GM19023 (cell line): ENCODE results near the gene SFTPB.
"Not testable (repeated sequence)": the region's sequence is repeated elsewhere in the genome, so short reads cannot be mapped to it uniquely, and the experiment has no call there.

ENCODE experiments used
- ATAC-seq: cut with Tn5 transposase; IDR thresholded peaks from one replicate; pipeline ENCODE4 v1.9.1; 2021; ENCODE audit warnings: mild to moderate bottlenecking, moderate library complexity; ENCODE audit not compliant: unreplicated experiment

The SFTPB gene

DNA sequence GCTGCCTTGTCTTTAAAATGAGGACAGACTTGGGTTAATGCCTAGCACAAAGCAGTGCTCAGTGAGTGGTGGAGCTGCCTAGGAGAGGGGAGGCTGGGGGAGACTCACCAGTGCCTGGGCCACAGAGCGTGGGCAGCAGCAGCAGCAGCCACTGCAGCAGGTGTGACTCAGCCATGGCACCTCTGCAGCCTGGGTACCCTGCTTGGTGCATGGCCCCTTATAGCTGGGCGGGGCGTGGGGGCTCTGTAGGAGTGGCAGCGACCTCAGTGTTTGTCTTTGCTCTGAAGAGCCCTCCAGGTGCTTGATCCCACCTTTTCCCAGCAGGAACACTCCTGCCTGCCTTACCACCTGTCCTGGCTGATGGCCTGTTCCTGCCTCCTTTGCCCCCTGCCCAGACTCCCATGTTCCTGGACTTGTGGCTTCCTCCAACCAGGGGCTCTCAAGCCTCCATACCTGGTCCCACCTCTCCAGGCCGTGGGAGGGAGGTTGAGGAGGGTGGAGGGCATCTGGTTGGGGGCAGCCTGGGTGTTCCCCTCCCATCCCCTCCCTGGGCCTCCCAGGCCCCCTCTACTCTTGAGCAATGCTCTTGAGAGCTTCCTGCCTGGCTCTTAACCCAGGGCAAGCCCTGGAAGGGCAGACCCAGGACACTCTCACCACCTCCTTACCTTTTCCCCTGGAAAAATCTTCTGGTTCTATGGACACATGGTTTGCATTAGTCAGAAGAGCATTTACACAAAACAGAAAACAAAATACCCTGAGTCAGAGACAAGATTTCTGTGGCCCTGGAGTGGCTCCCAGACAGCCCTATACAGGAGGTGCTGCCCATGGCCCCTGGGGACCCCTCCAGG is at the start of gene SFTPB:
Gene SFTPB (minus strand): TSS at position 191 of the 848 bp plus-strand sequence. CDS start 16 bp downstream, at position 175.
- no peak for ATAC-seq

DNA sequence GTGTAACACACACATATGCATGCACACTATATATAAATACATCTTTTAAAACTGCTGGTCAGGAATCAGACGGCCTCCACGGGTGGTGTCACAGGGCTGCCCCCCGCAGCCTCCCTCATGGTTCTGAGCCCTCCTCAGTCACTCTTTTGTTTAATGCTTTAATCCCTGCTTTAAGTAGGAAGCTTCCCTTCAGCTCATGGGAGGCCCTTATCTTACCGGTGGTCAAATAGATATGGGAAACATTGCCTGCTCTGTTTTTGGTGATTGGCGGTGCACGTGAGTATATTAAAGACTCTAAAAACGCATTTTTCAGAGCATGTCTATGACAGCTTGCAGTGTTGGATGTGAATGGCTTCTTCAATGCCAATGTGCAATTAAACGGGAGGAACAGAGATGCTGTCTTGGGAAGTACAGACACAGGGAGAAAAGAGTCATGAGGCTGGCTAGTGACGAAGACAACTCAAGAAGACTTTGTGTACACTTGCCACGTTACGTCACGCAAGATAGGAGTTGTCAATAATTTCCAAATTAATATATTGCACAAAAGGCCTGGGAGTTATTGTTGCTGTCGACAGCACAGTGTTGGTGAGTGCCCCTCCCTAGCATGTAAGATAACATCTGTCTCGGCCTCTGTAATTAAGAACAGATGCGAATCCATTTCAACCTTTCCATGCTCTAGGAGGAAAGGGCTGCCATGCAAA is 49.5 kb upstream of the SFTPB start:
- no peak for ATAC-seq

GRCh38 chr2:85716346-85716914 is 48.4 kb upstream of the SFTPB start:
- ATAC-seq: no peak

- ATAC-seq: no peak
Observed at GRCh38 chr2:85714841-85715240, 46.8 kb upstream of the SFTPB start.

GRCh38 chr2:85714421-85714820 is 46.4 kb upstream of the SFTPB start:
- not testable (repeated sequence) for ATAC-seq

DNA sequence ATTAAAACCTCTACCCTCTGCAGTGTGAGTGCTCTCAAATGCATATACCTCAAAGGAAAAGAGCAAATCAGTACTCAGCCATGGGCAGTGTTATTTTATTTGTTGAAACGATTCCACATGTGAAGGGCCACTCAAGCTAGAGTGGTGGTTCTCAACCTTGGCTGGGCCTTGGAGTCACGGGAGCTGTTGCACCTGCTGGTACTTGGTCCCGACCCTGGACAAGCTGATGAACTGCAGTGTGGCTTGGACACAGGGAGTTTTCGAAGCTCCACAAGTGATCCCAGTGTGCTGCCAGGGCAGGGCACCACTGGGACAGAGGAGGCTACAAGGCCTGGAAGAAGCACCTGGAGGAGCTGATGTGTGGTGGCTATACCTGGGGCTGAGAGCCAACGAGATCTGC is 45.8 kb upstream of the SFTPB start:
- ATAC-seq: no peak

DNA sequence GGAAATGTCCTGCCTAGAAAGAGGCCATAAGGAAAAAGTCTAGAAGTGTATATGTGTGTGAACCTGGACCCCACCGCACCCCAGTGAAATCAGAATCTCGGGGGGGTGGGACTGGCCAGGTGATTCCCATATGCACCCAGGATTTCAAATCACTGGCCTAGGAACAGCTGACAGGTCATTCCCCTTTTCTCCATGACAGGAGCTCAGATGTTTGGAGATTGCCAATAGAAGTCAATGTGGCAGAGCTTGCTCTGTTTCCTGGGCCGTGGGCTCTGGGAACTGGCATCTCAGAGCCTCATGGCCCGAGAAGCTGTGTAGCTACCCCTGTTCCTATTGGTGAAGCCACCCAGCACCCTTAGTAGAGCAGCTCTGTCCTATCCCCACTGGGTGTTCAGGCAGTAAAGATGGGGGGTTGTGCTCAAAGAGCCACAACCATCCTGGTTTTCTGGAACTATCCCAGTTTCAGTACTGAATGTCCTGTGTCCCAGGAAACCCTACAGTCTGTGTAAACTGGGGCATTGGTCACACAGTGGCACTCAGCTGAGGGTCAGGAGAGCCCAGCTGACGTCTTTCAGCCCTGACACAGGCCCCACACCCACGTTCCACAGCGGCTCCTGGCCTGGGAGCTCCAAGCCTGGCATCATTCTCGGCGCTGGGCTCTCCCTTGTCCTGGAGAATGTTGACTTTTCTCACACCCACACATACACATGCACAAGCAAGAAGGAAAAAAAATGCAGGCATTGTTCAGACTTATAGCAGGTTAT is 45.0 kb upstream of the SFTPB start:
- no peak for ATAC-seq

DNA sequence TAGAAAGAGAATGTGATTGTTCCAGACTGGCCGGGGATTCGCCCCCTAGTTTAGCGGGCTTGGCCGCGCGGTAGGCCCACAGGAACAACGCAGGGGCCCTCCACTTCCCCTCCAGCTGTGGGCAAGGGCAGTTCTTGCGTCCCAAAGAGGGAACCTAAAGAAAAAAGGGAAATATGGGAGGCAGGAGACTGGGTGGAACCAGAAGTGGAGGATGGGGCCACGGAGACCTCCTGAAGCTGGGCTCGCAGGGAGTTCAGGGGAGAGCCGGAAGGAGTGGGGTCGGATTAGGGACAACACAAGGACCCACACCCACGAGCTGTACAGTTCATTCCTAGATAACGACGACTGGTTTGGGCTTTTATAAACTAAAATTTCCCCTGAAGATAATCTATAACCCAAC is 44.3 kb upstream of the SFTPB start:
- ATAC-seq: no peak

DNA sequence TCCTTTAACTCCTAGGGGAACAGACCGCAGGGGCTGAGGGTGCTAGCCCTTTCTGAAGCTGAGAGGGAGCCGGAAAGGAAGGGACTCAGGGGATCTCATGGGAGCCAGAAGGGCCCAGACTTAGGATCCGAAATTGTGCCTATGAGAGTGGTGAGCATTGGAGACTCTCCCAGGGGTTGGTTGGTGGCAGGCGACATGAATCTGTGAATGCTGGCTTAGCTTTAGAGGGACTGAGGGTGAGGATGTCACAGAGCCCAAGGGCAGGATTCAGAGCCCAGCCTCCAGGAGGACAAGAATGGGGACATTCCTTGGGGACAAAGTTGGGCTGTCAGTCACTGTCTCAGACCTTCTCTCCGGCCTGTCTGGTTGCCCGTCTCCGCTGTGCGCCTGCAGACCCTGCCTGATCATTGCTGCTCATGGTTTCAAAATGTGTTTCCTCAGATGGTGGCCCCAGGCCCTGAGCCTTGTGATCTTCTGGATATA is 43.6 kb upstream of the SFTPB start:
- no peak for ATAC-seq

GRCh38 chr2:85710687-85711577 is 42.9 kb upstream of the SFTPB start:
- ATAC-seq: no peak

- no peak for ATAC-seq
Observed at GRCh38 chr2:85709401-85709811, 41.4 kb upstream of the SFTPB start.

GRCh38 chr2:85708641-85709040 is 40.6 kb upstream of the SFTPB start:
- no peak for ATAC-seq

DNA sequence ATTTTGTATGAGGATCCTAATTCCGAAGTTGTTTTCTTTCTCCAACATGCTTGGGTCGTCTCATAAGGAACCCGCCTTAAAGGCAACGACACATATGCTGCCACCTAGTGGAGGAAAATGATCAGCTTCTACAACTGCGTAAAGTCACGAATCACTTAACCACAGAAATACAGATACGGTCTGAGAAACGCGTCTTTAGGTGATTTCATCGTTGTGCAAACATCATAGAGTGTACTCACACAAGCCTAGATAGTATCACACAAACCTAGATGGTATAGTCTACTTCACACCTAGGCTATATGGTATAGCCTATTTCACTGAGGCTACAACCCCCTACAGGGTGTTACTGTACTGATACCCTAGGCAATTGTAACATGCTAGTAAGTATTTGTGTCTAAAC is 39.3 kb upstream of the SFTPB start:
- ATAC-seq: no peak

GRCh38 chr2:85706599-85707296 is 38.7 kb upstream of the SFTPB start:
- ATAC-seq: no peak

GRCh38 chr2:85706063-85706462 is 38.1 kb upstream of the SFTPB start:
- no peak for ATAC-seq

- ATAC-seq: no peak
Observed at GRCh38 chr2:85705680-85706039, 37.7 kb upstream of the SFTPB start.

GRCh38 chr2:85704800-85705679 is 37.0 kb upstream of the SFTPB start:
- peak; percentile 66 for ATAC-seq

GRCh38 chr2:85704038-85704437 is 36.0 kb upstream of the SFTPB start:
- no peak for ATAC-seq
